Thyroid gland (tissue), 4 donors: ENCODE results near the gene NDUFB2.
"Not testable (repeated sequence)": the region's sequence is repeated elsewhere in the genome, so short reads cannot be mapped to it uniquely, and the experiment has no call there.

Experiments
- POLR2A ChIP-seq, 2 donors: fragments of 450-650 bp; IDR thresholded peaks; one replicate each; pipeline ENCODE4 v1.6.1; 2017; ENCODE audit warnings: antibody characterized with exemption in 2 of 2, mild to moderate bottlenecking in 2 of 2, moderate library complexity in 1 of 2
- TF ChIP-seq, protein P1 (sequence below), 6 experiments: fragments of 200-600 bp in 3 of 6; fragments of 450-650 bp in 3 of 6; sonication (generic) in 3 of 6; IDR thresholded peaks; one replicate each; pipeline ENCODE4 v1.5.1; 2016 to 2019; ENCODE audit warnings: antibody characterized with exemption in 6 of 6, mild to moderate bottlenecking in 2 of 6, inconsistent platforms in 1 of 6, moderate library complexity in 1 of 6

DNA sequence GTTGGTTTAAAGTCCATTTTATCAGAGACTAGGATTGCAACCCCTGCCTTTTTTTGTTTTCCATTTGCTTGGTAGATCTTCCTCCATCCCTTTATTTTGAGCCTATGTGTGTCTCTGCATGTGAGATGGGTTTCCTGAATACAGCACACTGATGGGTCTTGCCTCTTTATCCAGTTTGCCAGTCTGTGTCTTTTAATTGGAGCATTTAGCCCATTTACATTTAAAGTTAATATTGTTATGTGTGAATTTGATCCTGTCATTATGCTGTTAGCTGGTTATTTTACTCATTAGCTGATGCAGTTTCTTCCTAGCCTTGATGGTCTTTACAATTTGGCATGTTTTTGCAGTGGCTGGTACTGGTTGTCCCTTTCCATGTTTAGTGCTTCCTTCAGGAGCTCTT, 15.9 kb downstream of the NDUFB2 start:
- TF ChIP-seq, protein P1, sequence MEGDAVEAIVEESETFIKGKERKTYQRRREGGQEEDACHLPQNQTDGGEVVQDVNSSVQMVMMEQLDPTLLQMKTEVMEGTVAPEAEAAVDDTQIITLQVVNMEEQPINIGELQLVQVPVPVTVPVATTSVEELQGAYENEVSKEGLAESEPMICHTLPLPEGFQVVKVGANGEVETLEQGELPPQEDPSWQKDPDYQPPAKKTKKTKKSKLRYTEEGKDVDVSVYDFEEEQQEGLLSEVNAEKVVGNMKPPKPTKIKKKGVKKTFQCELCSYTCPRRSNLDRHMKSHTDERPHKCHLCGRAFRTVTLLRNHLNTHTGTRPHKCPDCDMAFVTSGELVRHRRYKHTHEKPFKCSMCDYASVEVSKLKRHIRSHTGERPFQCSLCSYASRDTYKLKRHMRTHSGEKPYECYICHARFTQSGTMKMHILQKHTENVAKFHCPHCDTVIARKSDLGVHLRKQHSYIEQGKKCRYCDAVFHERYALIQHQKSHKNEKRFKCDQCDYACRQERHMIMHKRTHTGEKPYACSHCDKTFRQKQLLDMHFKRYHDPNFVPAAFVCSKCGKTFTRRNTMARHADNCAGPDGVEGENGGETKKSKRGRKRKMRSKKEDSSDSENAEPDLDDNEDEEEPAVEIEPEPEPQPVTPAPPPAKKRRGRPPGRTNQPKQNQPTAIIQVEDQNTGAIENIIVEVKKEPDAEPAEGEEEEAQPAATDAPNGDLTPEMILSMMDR (IDR thresholded peaks at IDR 0.05), result not testable (repeated sequence)
- not testable (repeated sequence) for TF ChIP-seq POLR2A (IDR thresholded peaks at IDR 0.05)
